ENCODE measurements around the gene SERPINC1. TPM values are rescaled to one million over a fixed set of nuclear protein-coding genes. Genes with fewer than 3 reads are reported as not detected.
"Not testable (repeated sequence)": the region's sequence is repeated elsewhere in the genome, so short reads cannot be mapped to it uniquely, and the experiment has no call there.

The SERPINC1 gene
- polyA plus RNA-seq, 1 donor (not counting 4 experiments of a cell fraction or from before 2014, with no cell fraction given): 0.14 TPM

- no peak overlapping the region for H3K4me3 ChIP-seq (ENCODE audit: control insufficient read depth in 2 of 3, extremely low read depth in 1 of 3, insufficient read depth in 2 of 3, low read depth in 1 of 3, low read length in 3 of 3)
- dilution Hi-C loops (cut with MboI; ENCODE audit: extremely low pct_ligation_motif_present, low sequenced_read_pairs): no loop called here
- H4K20me1 ChIP-seq (ENCODE audit: control insufficient read depth, extremely low read depth, insufficient read depth, low read length): no peaks in the 10 kb centered on the region
- no peak overlapping the region for H3K9ac ChIP-seq (ENCODE audit: control insufficient read depth, extremely low read depth, insufficient read depth, low read length)
- H3K4me1 ChIP-seq (ENCODE audit: control insufficient read depth, extremely low read depth, insufficient read depth, low read length): no peaks in the 10 kb centered on the region
- H3K36me3 ChIP-seq (ENCODE audit: control insufficient read depth in 2 of 2, extremely low read depth in 1 of 2, insufficient read depth in 2 of 2, low read length in 2 of 2): peaks cover 6 to 8% of the 10 kb centered on the region in 2 experiments
- DNase-seq (ENCODE audit: low read depth, low spot score) (no peak), FAIRE-seq (no peak)
- TF ChIP-seq, protein P1, sequence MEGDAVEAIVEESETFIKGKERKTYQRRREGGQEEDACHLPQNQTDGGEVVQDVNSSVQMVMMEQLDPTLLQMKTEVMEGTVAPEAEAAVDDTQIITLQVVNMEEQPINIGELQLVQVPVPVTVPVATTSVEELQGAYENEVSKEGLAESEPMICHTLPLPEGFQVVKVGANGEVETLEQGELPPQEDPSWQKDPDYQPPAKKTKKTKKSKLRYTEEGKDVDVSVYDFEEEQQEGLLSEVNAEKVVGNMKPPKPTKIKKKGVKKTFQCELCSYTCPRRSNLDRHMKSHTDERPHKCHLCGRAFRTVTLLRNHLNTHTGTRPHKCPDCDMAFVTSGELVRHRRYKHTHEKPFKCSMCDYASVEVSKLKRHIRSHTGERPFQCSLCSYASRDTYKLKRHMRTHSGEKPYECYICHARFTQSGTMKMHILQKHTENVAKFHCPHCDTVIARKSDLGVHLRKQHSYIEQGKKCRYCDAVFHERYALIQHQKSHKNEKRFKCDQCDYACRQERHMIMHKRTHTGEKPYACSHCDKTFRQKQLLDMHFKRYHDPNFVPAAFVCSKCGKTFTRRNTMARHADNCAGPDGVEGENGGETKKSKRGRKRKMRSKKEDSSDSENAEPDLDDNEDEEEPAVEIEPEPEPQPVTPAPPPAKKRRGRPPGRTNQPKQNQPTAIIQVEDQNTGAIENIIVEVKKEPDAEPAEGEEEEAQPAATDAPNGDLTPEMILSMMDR (optimal IDR thresholded peaks at IDR 0.05 in 1 of 3, IDR thresholded peaks at IDR 0.05 in 1 of 3, conservative IDR thresholded peaks at IDR 0.05 in 1 of 3; ENCODE audit: extremely low read depth in 1 of 3, insufficient read depth in 2 of 3, low read length in 3 of 3): no peak
- no peak for TF ChIP-seq EZH2 (IDR thresholded peaks at IDR 0.05; ENCODE audit: low read length)
- no peaks in the 10 kb centered on the region for H3K79me2 ChIP-seq (ENCODE audit: control insufficient read depth, insufficient read depth, low read length)
- no peaks in the 10 kb centered on the region for H3K9me3 ChIP-seq (ENCODE audit: control insufficient read depth, low read depth, low read length)
- no peaks in the 10 kb centered on the region for H3K9me1 ChIP-seq (ENCODE audit: control insufficient read depth, extremely low read depth, insufficient read depth, low read length)
- no peak overlapping the region for H3K27ac ChIP-seq (ENCODE audit: control insufficient read depth, insufficient read depth, low read length)
- no peak overlapping the region for H2AFZ ChIP-seq (ENCODE audit: control insufficient read depth, low read length)
- no peak overlapping the region for H3K4me2 ChIP-seq (ENCODE audit: control insufficient read depth, extremely low read depth, insufficient read depth, low read depth, low read length)
- H3K27me3 ChIP-seq (ENCODE audit: control insufficient read depth, extremely low read depth, insufficient read depth, low read length): no peaks in the 10 kb centered on the region
Measured at GRCh38 chr1:173934440-173934839, 17.3 kb upstream of the SERPINC1 start.

GRCh38 chr1:173930541-173930940 lies 13.4 kb upstream of the SERPINC1 start:
- H3K9me3 ChIP-seq (ENCODE audit: control insufficient read depth, low read depth, low read length); H3K4me3 ChIP-seq (ENCODE audit: control insufficient read depth in 2 of 3, extremely low read depth in 1 of 3, insufficient read depth in 2 of 3, low read depth in 1 of 3, low read length in 3 of 3); H3K27ac ChIP-seq (ENCODE audit: control insufficient read depth, insufficient read depth, low read length); H3K4me2 ChIP-seq (ENCODE audit: control insufficient read depth, extremely low read depth, insufficient read depth, low read depth, low read length); dilution Hi-C loops (cut with MboI; ENCODE audit: extremely low pct_ligation_motif_present, low sequenced_read_pairs); H2AFZ ChIP-seq (ENCODE audit: control insufficient read depth, low read length); DNase-seq (ENCODE audit: low read depth, low spot score); H4K20me1 ChIP-seq (ENCODE audit: control insufficient read depth, extremely low read depth, insufficient read depth, low read length); H3K9me1 ChIP-seq (ENCODE audit: control insufficient read depth, extremely low read depth, insufficient read depth, low read length); H3K9ac ChIP-seq (ENCODE audit: control insufficient read depth, extremely low read depth, insufficient read depth, low read length); H3K79me2 ChIP-seq (ENCODE audit: control insufficient read depth, insufficient read depth, low read length); FAIRE-seq; H3K36me3 ChIP-seq (ENCODE audit: control insufficient read depth in 2 of 2, extremely low read depth in 1 of 2, insufficient read depth in 2 of 2, low read length in 2 of 2); H3K4me1 ChIP-seq (ENCODE audit: control insufficient read depth, extremely low read depth, insufficient read depth, low read length); H3K27me3 ChIP-seq (ENCODE audit: control insufficient read depth, extremely low read depth, insufficient read depth, low read length): not testable (repeated sequence)

Measured in keratinocyte (primary cell).